GM12878 (cell line): ENCODE data around the gene CCDC134. TPM values are rescaled to one million over a fixed set of nuclear protein-coding genes. Genes with fewer than 3 reads are reported as not detected.

Experiments used
- ATAC-seq: fragments of 200-7000 bp; cut with Tn5 transposase; 3 replicates; pipeline ENCODE4 v1.9.1; 2020; ENCODE audit warnings: mild to moderate bottlenecking, moderate library complexity
- BruUV-seq: library from RNA; stranded (reverse); fragments of 400-500 nt; replicated peaks from 2 replicates; lab custom pipeline; 2021; lab: Mats Ljungman, UMichigan
- CTCF ChIA-PET: fragments of 300-600 bp; sonication (Branson Sonifier 250); formaldehyde crosslinking; extraction: SDS; loops from one replicate; lab custom pipeline; 2021; ENCODE audit warnings: inconsistent platforms; lab: Yijun Ruan, JAX
- POLR2A ChIA-PET: fragments of 350-600 bp; formaldehyde crosslinking; extraction: SDS; loops from one replicate; lab custom pipeline; 2021; ENCODE audit warnings: inconsistent platforms; lab: Charles Lee
- RAD21 ChIA-PET: fragments of 300-600 bp; sonication (Branson Sonifier 250); formaldehyde crosslinking; loops from one replicate; lab custom pipeline; 2023; ENCODE audit warnings: antibody characterized with exemption; ENCODE audit not compliant: unreplicated experiment; lab: Charles Lee
- SMC1A ChIA-PET: fragments of 300-600 bp; sonication (Branson Sonifier 250); formaldehyde crosslinking; loops from one replicate; lab custom pipeline; 2023; ENCODE audit not compliant: unreplicated experiment, uncharacterized antibody; lab: Charles Lee
- DNase-seq: peaks from one replicate; pipeline ENCODE4 v3.0.0-alpha.2; 2011; ENCODE audit warnings: low read depth, low spot score
- FAIRE-seq: peaks from 3 replicates; lab custom pipeline; 2011; peaks lifted over from hg19 to GRCh38; lab: Jason Lieb, UNC
- H2AFZ ChIP-seq: 2 replicates; pipeline ENCODE4 v1.6.0; 2011; ENCODE audit warnings: low read depth, low read length, control low read depth; ENCODE audit not compliant: control insufficient read depth
- H3K27ac ChIP-seq: 2 replicates; pipeline ENCODE4 v1.5.1; 2011; ENCODE audit warnings: control low read depth; ENCODE audit not compliant: control insufficient read depth, insufficient read depth
- H3K27me3 ChIP-seq, 2 experiments: replicated peaks in 1 of 2; 2 replicates each; pipeline versions ENCODE4 v1.6.0 to v1.6.1; 2011; ENCODE audit warnings: low read length in 1 of 2; ENCODE audit not compliant: control insufficient read depth in 2 of 2, insufficient read depth in 2 of 2
- H3K36me3 ChIP-seq, 2 experiments: 2 replicates each; pipeline ENCODE4 v1.5.1; 2011; ENCODE audit warnings: low read length in 1 of 2; ENCODE audit not compliant: control insufficient read depth in 2 of 2, insufficient read depth in 2 of 2
- H3K4me1 ChIP-seq: 2 replicates; pipeline ENCODE4 v1.6.1; 2011; ENCODE audit warnings: mild to moderate bottlenecking, low read length, moderate library complexity, mixed read lengths; ENCODE audit not compliant: control insufficient read depth, insufficient read depth
- H3K4me2 ChIP-seq: 2 replicates; pipeline ENCODE4 v1.6.0; 2011; ENCODE audit warnings: control low read depth; ENCODE audit not compliant: control insufficient read depth, insufficient read depth
- H3K4me3 ChIP-seq: fragments of 200-600 bp; sonication (generic); 2 replicates; pipeline ENCODE4 v1.5.1; 2016
- H3K79me2 ChIP-seq: 2 replicates; pipeline ENCODE4 v1.6.0; 2011; ENCODE audit warnings: low read length; ENCODE audit not compliant: control insufficient read depth, insufficient read depth
- H3K9ac ChIP-seq: 2 replicates; pipeline ENCODE4 v1.8.0; 2011; ENCODE audit warnings: low read length, control low read depth, mixed read lengths; ENCODE audit not compliant: control insufficient read depth, insufficient read depth
- H3K9me3 ChIP-seq: replicated peaks from 3 replicates; pipeline ENCODE4 v1.5.1; 2011; ENCODE audit warnings: mild to moderate bottlenecking, low read length; ENCODE audit not compliant: control insufficient read depth, insufficient read depth
- H4K20me1 ChIP-seq: 2 replicates; pipeline ENCODE4 v1.6.0; 2011; ENCODE audit not compliant: control insufficient read depth, insufficient read depth
- CBFB ChIP-seq: IDR thresholded peaks from 2 replicates; pipeline ENCODE4 v1.6.1; 2016; ENCODE audit warnings: antibody characterized with exemption, low read depth
- FOS ChIP-seq: IDR thresholded peaks from 3 replicates; pipeline ENCODE4 v1.6.1; 2011; ENCODE audit warnings: borderline replicate concordance; ENCODE audit not compliant: insufficient read length; ENCODE audit errors: extremely low read depth
- HDAC2 ChIP-seq: fragments of 200-600 bp; sonication (generic); IDR thresholded peaks from 2 replicates; pipeline ENCODE4 v1.6.1; 2017
- KLF5 ChIP-seq: fragments of 450-650 bp; IDR thresholded peaks from 2 replicates; pipeline ENCODE4 v1.6.1; 2014; ENCODE audit warnings: mild to moderate bottlenecking; ENCODE audit not compliant: partially characterized antibody
- RCOR1 ChIP-seq: conservative IDR thresholded peaks from 2 replicates; pipeline ENCODE4 v1.6.1; 2012; ENCODE audit warnings: low read depth, low read length, improper control_type of control experiment
- SIX5 ChIP-seq: IDR thresholded peaks from 2 replicates; pipeline ENCODE4 v1.6.1; 2011; ENCODE audit warnings: mild to moderate bottlenecking, low read depth, low read length, moderate library complexity; ENCODE audit not compliant: severe bottlenecking
- SMC3 ChIP-seq: IDR thresholded peaks from 2 replicates; pipeline ENCODE4 v1.6.1; 2011; ENCODE audit warnings: low read length, improper control_type of control experiment, borderline replicate concordance
- SP1 ChIP-seq: IDR thresholded peaks from one replicate; pipeline ENCODE4 v1.6.1; 2011; ENCODE audit warnings: low read depth, low read length
- TCF3 ChIP-seq: IDR thresholded peaks from 2 replicates; pipeline ENCODE4 v1.6.1; 2012; ENCODE audit warnings: low read depth, mild to moderate bottlenecking, low read length, borderline replicate concordance; ENCODE audit not compliant: insufficient read depth
- YBX1 ChIP-seq: fragments of 450-650 bp; IDR thresholded peaks from 2 replicates; pipeline ENCODE4 v1.6.1; 2016; ENCODE audit warnings: antibody characterized with exemption
- ZNF384 ChIP-seq: IDR thresholded peaks from 2 replicates; pipeline ENCODE4 v1.6.1; 2012; ENCODE audit warnings: low read depth, mild to moderate bottlenecking, low read length, improper control_type of control experiment, borderline replicate concordance
- WGBS: methylation state at CpG from one replicate; pipeline ENCODE4 v1.1.6; 2016; ENCODE audit warnings: low lambda C conversion rate; ENCODE audit not compliant: insufficient replicate concordance, insufficient coverage; ENCODE audit errors: missing lambda C conversion rate; 5-methylcytosine and 5-hydroxymethylcytosine counted together
- in situ Hi-C: fragments of 300-500 bp; cut with MboI; formaldehyde crosslinking; loops from 9 replicates; pipeline ENCODE4 v1.14.3; 2018; ENCODE audit warnings: mixed read lengths
- intact Hi-C: fragments of 100-400 bp; cut with micrococcal nuclease; formaldehyde crosslinking; loops from one replicate; pipeline ENCODE4 v1.14.2; 2022; ENCODE audit not compliant: unreplicated experiment
- polyA plus RNA-seq, 11 experiments: library from polyadenylated mRNA; depleted of rRNA in 4 of 11; unstranded in 6 of 11; stranded (reverse) in 5 of 11; fragments of >200 nt; fragmentation: Nextera tagmentation in 4 of 11; fragmentation: Illumina TruSeq in 1 of 11; extraction: Ambion mirVana in 4 of 11; extraction: Trizol in 1 of 11; gene quantifications; 1 replicate in 1 of 11; 2 replicates in 10 of 11; pipeline versions ENCODE4 v1.2.1 to v1.2.3, GENCODE V29; 2011 to 2016; ENCODE audit warnings: inconsistent platforms in 2 of 11, missing spikeins in 2 of 11, low read depth in 1 of 11
- total RNA-seq, 4 experiments: library from RNA; depleted of rRNA in 3 of 4; stranded (reverse); fragments of >200 nt in 3 of 4; fragmentation: Illumina TruSeq in 1 of 4; extraction: Trizol in 1 of 4; gene quantifications; 2 replicates each; pipeline versions ENCODE4 v1.2.1 to v1.2.3, GENCODE V29; 2013 to 2021

The CCDC134 gene
- total and polyA plus RNA-seq, 10 of the 15 experiments (the other 5 are each of a cell fraction or from before 2014, with no cell fraction given), result 0.35 to 19.3 (median 11.8) TPM

DNA sequence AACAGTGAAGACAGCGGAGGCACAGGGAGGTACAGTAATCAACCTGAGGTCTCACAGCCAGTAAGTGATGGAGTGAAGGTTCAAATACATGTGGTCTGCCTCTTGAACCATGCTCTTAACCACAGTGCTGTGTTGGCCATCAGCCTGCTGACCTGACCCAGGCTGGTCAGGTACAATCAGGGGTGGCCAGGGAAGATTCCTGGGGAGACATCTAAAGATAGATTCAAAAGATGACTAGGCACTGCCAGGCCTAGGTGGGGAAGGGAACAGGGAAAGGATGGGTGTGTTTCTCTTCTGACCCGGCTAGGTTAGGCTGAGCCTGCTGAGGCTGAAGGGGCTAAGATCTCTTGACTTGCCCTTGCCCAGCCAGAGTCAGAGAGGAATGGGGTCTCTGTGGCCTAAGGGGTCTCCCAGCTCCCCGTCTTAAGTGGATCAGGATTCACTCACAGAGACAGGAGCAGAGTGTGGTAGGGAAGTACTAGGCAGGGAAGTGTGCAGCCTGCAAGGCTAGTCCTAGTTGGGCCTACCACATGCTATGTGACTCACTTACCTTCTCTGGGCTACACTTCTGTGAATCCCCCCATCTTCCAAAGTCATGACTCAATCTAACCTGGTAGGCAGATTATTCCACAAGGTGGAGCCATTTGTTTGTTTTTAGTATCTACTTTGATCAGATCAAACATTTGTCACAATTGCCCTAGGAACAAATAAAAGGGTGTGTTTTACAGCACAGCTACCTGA, 22.0 kb downstream of the CCDC134 start (continued):
- peak; percentile 77; the same call in 1 of the 2 replicates for TF ChIP-seq SMC3

DNA sequence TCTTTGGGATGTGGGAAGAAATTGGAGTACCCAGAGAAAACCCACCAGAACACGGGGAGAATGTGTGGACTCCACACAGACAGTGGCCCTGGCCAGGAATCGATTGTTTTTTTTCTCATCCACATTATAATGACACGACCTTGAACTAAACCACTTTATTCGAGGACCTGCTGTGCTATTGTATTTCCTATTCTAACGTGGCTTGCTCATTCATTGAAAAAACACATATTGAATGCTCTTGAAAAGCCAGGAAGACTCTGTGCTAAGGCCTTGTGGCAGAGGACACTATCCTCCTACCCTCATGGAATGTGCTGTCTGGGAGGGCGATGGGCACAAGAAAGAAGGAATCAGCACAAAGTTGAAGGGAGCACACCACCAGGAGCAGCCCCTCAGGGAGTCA, 23.3 kb downstream of the CCDC134 start:
- Histone ChIP-seq H3K4me2 (no peak overlapping the region), H3K27ac (no peak overlapping the region), H4K20me1 (no peaks in the 10 kb centered on the region), H3K36me3 (peaks cover 10% of the 10 kb centered on the region in 2 experiments; a peak in 3 of 4 replicates), H3K27me3 (no peaks in the 10 kb centered on the region), H3K4me1 (no peaks in the 10 kb centered on the region; the same call in 1 of the 2 replicates), H3K9me3 (no peaks in the 10 kb centered on the region), H3K79me2 (no peaks in the 10 kb centered on the region), H3K4me3 (no peak overlapping the region), H3K9ac (no peak overlapping the region), H2AFZ (no peak overlapping the region)
- POLR2A ChIA-PET, result no interaction called here
- SMC1A ChIA-PET, result interaction anchor here (1.5 kb wide), 1 partner anchor 117 kb away, joined by 4 read pairs; no protein-coding TSS in a partner anchor
- RAD21 ChIA-PET, result interaction anchor here (0.6 kb wide), 1 partner anchor 122 kb away, joined by 3 read pairs; no protein-coding TSS in a partner anchor
- no TSS peak for BruUV-seq
- CTCF ChIA-PET, result no interaction called here
- intact Hi-C loops (loop anchor here (5.0 kb wide), 1 partner anchor 34 kb away; no protein-coding TSS in a partner anchor), in situ Hi-C loops (no loop called here)
- no peak for FAIRE-seq
- DNase-seq, result no peak
- WGBS, result 79% methylated on average over 6 of the region's 6 CpGs
- ATAC-seq, result no peak
- TF ChIP-seq FOS (no peak), ZNF384 (no peak), KLF5 (no peak), SIX5 (no peak), CBFB (no peak), RCOR1 (no peak), YBX1 (no peak), HDAC2 (no peak), SP1 (no peak), TCF3 (no peak)
